Natural killer cell (primary cell): Measurements from ENCODE around the gene EFCAB8. TPM values are rescaled to one million over a fixed set of nuclear protein-coding genes. Genes with fewer than 3 reads are reported as not detected.
"Not testable (repeated sequence)": the region's sequence is repeated elsewhere in the genome, so short reads cannot be mapped to it uniquely, and the experiment has no call there.

Source experiments
- ATAC-seq, 3 donors: fragments of 150-1000 bp in 2 of 3; fragments of 200-7000 bp in 1 of 3; cut with Tn5 transposase; 1 replicate in 1 of 3; 2 replicates in 2 of 3; pipeline ENCODE4 v1.10.0; 2021; ENCODE audit warnings: mild to moderate bottlenecking in 2 of 3, moderate library complexity in 2 of 3
- DNase-seq, 2 donors: peaks; one replicate each; pipeline versions ENCODE4 v3.0.0 to v3.0.0-alpha.2; 2013 to 2021; ENCODE audit warnings: mixed read lengths in 1 of 2
- H3K27ac ChIP-seq: one replicate; pipeline ENCODE4 v1.5.1; 2013; ENCODE audit warnings: mild to moderate bottlenecking, low read length
- H3K27me3 ChIP-seq: one replicate; pipeline ENCODE4 v1.6.1; 2013; ENCODE audit warnings: low read length; ENCODE audit not compliant: control insufficient read depth, insufficient read depth
- H3K36me3 ChIP-seq: one replicate; pipeline ENCODE4 v1.6.1; 2013; ENCODE audit warnings: low read length; ENCODE audit not compliant: control insufficient read depth, insufficient read depth
- H3K4me1 ChIP-seq: one replicate; pipeline ENCODE4 v1.6.1; 2013; ENCODE audit warnings: low read length; ENCODE audit not compliant: control insufficient read depth, insufficient read depth
- H3K4me3 ChIP-seq: one replicate; pipeline ENCODE4 v1.5.1; 2013; ENCODE audit warnings: low read length
- H3K9me3 ChIP-seq: one replicate; pipeline ENCODE4 v1.6.1; 2013; ENCODE audit warnings: low read length; ENCODE audit not compliant: control insufficient read depth, insufficient read depth
- H3K27ac Mint-ChIP-seq, 2 donors: one replicate each; pipeline ENCODE4 v1.8.0; 2022; ENCODE audit warnings: mild to moderate bottlenecking in 2 of 2, mixed read lengths in 2 of 2, moderate library complexity in 1 of 2
- H3K27me3 Mint-ChIP-seq, 2 donors: one replicate each; pipeline ENCODE4 v1.8.0; 2022; ENCODE audit warnings: low read depth in 2 of 2, mixed read lengths in 2 of 2
- H3K36me3 Mint-ChIP-seq: one replicate; pipeline ENCODE4 v1.8.0; 2022; ENCODE audit warnings: mixed read lengths
- H3K4me1 Mint-ChIP-seq, 2 donors: one replicate each; pipeline ENCODE4 v1.8.0; 2022; ENCODE audit warnings: mixed read lengths in 2 of 2
- H3K4me3 Mint-ChIP-seq: one replicate; pipeline ENCODE4 v1.8.0; 2022; ENCODE audit warnings: mild to moderate bottlenecking, moderate library complexity, mixed read lengths
- H3K9me3 Mint-ChIP-seq, 2 donors: one replicate each; pipeline ENCODE4 v1.8.0; 2022; ENCODE audit warnings: mixed read lengths in 2 of 2
- CTCF ChIP-seq: fragments of 200-600 bp; IDR thresholded peaks from one replicate; pipeline ENCODE4 v1.8.0; 2022; ENCODE audit warnings: antibody characterized with exemption
- WGBS: methylation state at CpG from one replicate; pipeline ENCODE4 v1.1.7; 2013; ENCODE audit warnings: missing lambda C conversion rate; ENCODE audit not compliant: insufficient coverage; 5-methylcytosine and 5-hydroxymethylcytosine counted together
- intact Hi-C: fragments of 100-400 bp; cut with micrococcal nuclease; formaldehyde crosslinking; loops from one replicate; pipeline ENCODE4 v1.14.2; 2022
- total RNA-seq, 4 donors: library from RNA; stranded (reverse); fragments of 120-200 nt in 1 of 4; gene quantifications; one replicate each; pipeline versions ENCODE4 v1.2.3 to v1.2.4, GENCODE V29; 2013 to 2022

Gene EFCAB8
- total RNA-seq, 3 donors from 2014 or later (not counting 1 experiment from before 2014, with no cell fraction given), result 1.2 to 2.9 (median 2.3) TPM

- Histone ChIP-seq H3K4me1 (peaks cover 11% of the 10 kb centered on the region), H3K27ac (no peak overlapping the region), H3K4me3 (no peak overlapping the region), H3K27me3 (no peaks in the 10 kb centered on the region), H3K36me3 (no peaks in the 10 kb centered on the region), H3K9me3 (peaks cover 7% of the 10 kb centered on the region)
- ATAC-seq, result no peak
- Mint-ChIP-seq H3K27me3 (peaks cover 4 to 7% of the 10 kb centered on the region in 2 donors), H3K4me3 (no peak overlapping the region), H3K36me3 (peaks cover 10% of the 10 kb centered on the region), H3K27ac (no peak overlapping the region), H3K4me1 (peaks cover 5% of the 10 kb centered on the region in 2 donors), H3K9me3 (peaks cover 4 to 7% of the 10 kb centered on the region in 2 donors)
- no peak for TF ChIP-seq CTCF
- no peak for DNase-seq
- 91% methylated on average over 28 of the region's 28 CpGs for WGBS
- intact Hi-C loops, result no loop called here
Observed at GRCh38 chr20:32960849-32961731, 102.4 kb downstream of the EFCAB8 start.

- ATAC-seq (no peak), DNase-seq (no peak)
- Mint-ChIP-seq H3K27me3 (no peaks in the 10 kb centered on the region), H3K9me3 (peaks cover 0 to 2% of the 10 kb centered on the region in 2 donors), H3K4me3 (no peak overlapping the region), H3K27ac (no peak overlapping the region), H3K36me3 (peaks cover under 1% of the 10 kb centered on the region), H3K4me1 (peaks cover 11 to 15% of the 10 kb centered on the region in 2 donors)
- Histone ChIP-seq H3K27me3 (no peaks in the 10 kb centered on the region), H3K4me3 (no peak overlapping the region), H3K9me3 (peaks cover 7% of the 10 kb centered on the region), H3K36me3 (no peaks in the 10 kb centered on the region), H3K4me1 (peaks cover 21% of the 10 kb centered on the region), H3K27ac (no peak overlapping the region)
- no peak for TF ChIP-seq CTCF
- intact Hi-C loops, result no loop called here
- WGBS, result 90% methylated on average over 4 of the region's 5 CpGs
Observed at GRCh38 chr20:32962053-32962452, 103.3 kb downstream of the EFCAB8 start.

GRCh38 chr20:32962646-32963045 lies 103.9 kb downstream of the EFCAB8 start:
- H3K27ac ChIP-seq, H3K27ac Mint-ChIP-seq, H3K27me3 ChIP-seq, H3K36me3 Mint-ChIP-seq, H3K9me3 ChIP-seq, H3K27me3 Mint-ChIP-seq, H3K36me3 ChIP-seq, H3K4me3 ChIP-seq, intact Hi-C loops, ATAC-seq, H3K4me3 Mint-ChIP-seq, DNase-seq, H3K9me3 Mint-ChIP-seq: not testable (repeated sequence)
- H3K4me1 ChIP-seq, result peaks cover 27% of the 10 kb centered on the region
- H3K4me1 Mint-ChIP-seq, result peaks cover 17 to 20% of the 10 kb centered on the region in 2 donors
- 96% methylated on average over 11 of the region's 11 CpGs for WGBS

GRCh38 chr20:32963176-32963575 lies 104.5 kb downstream of the EFCAB8 start:
- peaks cover 21 to 24% of the 10 kb centered on the region in 2 donors for H3K4me1 Mint-ChIP-seq
- TF ChIP-seq CTCF, result no peak

More at GRCh38 chr20:32963176-32963575, 104.5 kb downstream of the EFCAB8 start:
- H3K4me3 Mint-ChIP-seq, result no peak overlapping the region
- WGBS, result 75% methylated on average over 5 of the region's 5 CpGs
- DNase-seq (no peak), ATAC-seq (no peak)
- no peaks in the 10 kb centered on the region for H3K27me3 ChIP-seq
- no peaks in the 10 kb centered on the region for H3K27me3 Mint-ChIP-seq
- H3K36me3 Mint-ChIP-seq, result no peaks in the 10 kb centered on the region
- no peak overlapping the region for H3K27ac Mint-ChIP-seq
- intact Hi-C loops, result no loop called here
- H3K4me3 ChIP-seq, result no peak overlapping the region
- peaks cover 32% of the 10 kb centered on the region for H3K4me1 ChIP-seq
- H3K9me3 ChIP-seq, result no peaks in the 10 kb centered on the region
- no peak overlapping the region for H3K27ac ChIP-seq
- H3K9me3 Mint-ChIP-seq, result no peaks in the 10 kb centered on the region
- H3K36me3 ChIP-seq, result no peaks in the 10 kb centered on the region
